RWPE2 (cell line): ENCODE results near the gene CFDP1.

Source experiments
- ATAC-seq: fragments of 200-7000 bp; cut with Tn5 transposase; 3 replicates; pipeline ENCODE4 v1.9.1; 2021; ENCODE audit warnings: low read depth
- DNase-seq: peaks from one replicate; pipeline ENCODE4 v3.0.0-alpha.2; 2020; ENCODE audit warnings: low spot score
- H3K27ac ChIP-seq: fragments of 450-650 bp; 2 replicates; pipeline ENCODE4 v1.5.1; 2017; ENCODE audit warnings: mild to moderate bottlenecking; ENCODE audit not compliant: poor library complexity, severe bottlenecking
- H3K27me3 ChIP-seq: fragments of 250-450 bp; sonication (Bioruptor Pico); 2 replicates; pipeline ENCODE4 v1.5.1; 2021; ENCODE audit warnings: mild to moderate bottlenecking, moderate library complexity; ENCODE audit not compliant: insufficient read depth, poor library complexity, severe bottlenecking
- H3K36me3 ChIP-seq: fragments of 250-450 bp; sonication (Bioruptor Pico); 2 replicates; pipeline ENCODE4 v1.5.1; 2020; ENCODE audit warnings: low read depth, mild to moderate bottlenecking, moderate library complexity
- H3K4me1 ChIP-seq: fragments of 250-450 bp; sonication (Bioruptor Pico); 2 replicates; pipeline ENCODE4 v1.5.1; 2021; ENCODE audit warnings: mild to moderate bottlenecking, moderate library complexity; ENCODE audit not compliant: insufficient read depth, poor library complexity, severe bottlenecking
- H3K4me3 ChIP-seq: fragments of 250-450 bp; sonication (Bioruptor Pico); 2 replicates; pipeline ENCODE4 v1.5.1; 2021; ENCODE audit warnings: mild to moderate bottlenecking, moderate library complexity; ENCODE audit not compliant: severe bottlenecking
- H3K9me3 ChIP-seq: fragments of 250-450 bp; sonication (Bioruptor Pico); 2 replicates; pipeline ENCODE4 v1.5.1; 2021; ENCODE audit warnings: mild to moderate bottlenecking, moderate library complexity; ENCODE audit not compliant: severe bottlenecking
- CTCF ChIP-seq: fragments of 450-650 bp; IDR thresholded peaks from one replicate; pipeline ENCODE4 v1.5.1; 2017; ENCODE audit warnings: mild to moderate bottlenecking, moderate library complexity; ENCODE audit not compliant: poor library complexity, severe bottlenecking

CFDP1 gene

GRCh38 chr16:75261590-75262078, 171.7 kb downstream of the CFDP1 start:
- no peaks in the 10 kb centered on the region for H3K9me3 ChIP-seq
- TF ChIP-seq CTCF, result no peak
- peaks cover 43% of the 10 kb centered on the region for H3K36me3 ChIP-seq
- no peak for ATAC-seq
- H3K27me3 ChIP-seq, result no peaks in the 10 kb centered on the region
- peaks cover 24% of the 10 kb centered on the region for H3K4me1 ChIP-seq
- H3K4me3 ChIP-seq, result no peak overlapping the region
- H3K27ac ChIP-seq, result no peak overlapping the region
- DNase-seq, result no peak

GRCh38 chr16:75260851-75261589, 172.3 kb downstream of the CFDP1 start:
- no peak overlapping the region for H3K4me3 ChIP-seq
- no peaks in the 10 kb centered on the region for H3K9me3 ChIP-seq
- H3K36me3 ChIP-seq, result peaks cover 43% of the 10 kb centered on the region
- peaks cover 27% of the 10 kb centered on the region for H3K4me1 ChIP-seq
- no peak for TF ChIP-seq CTCF
- DNase-seq (no peak), ATAC-seq (no peak)
- H3K27ac ChIP-seq, result no peak overlapping the region
- H3K27me3 ChIP-seq, result no peaks in the 10 kb centered on the region

- Histone ChIP-seq H3K9me3 (no peaks in the 10 kb centered on the region), H3K27ac (no peak overlapping the region), H3K4me1 (peaks cover 32% of the 10 kb centered on the region), H3K27me3 (no peaks in the 10 kb centered on the region), H3K36me3 (peaks cover 33% of the 10 kb centered on the region), H3K4me3 (no peak overlapping the region)
- DNase-seq, result no peak
- no peak for TF ChIP-seq CTCF
- no peak for ATAC-seq
Observed at GRCh38 chr16:75258807-75259141, 174.5 kb downstream of the CFDP1 start.

GRCh38 chr16:75257886-75258806, 175.2 kb downstream of the CFDP1 start:
- H3K4me1 ChIP-seq, result peaks cover 37% of the 10 kb centered on the region
- no peaks in the 10 kb centered on the region for H3K9me3 ChIP-seq
- ATAC-seq, result no peak
- H3K36me3 ChIP-seq, result peaks cover 27% of the 10 kb centered on the region
- no peak overlapping the region for H3K4me3 ChIP-seq
- no peak for TF ChIP-seq CTCF
- DNase-seq, result peak; percentile 60
- H3K27ac ChIP-seq, result peak overlapping the region; percentile 94
- H3K27me3 ChIP-seq, result no peaks in the 10 kb centered on the region
